ENCODE results near the gene MUC5AC.
"Not testable (repeated sequence)": the region's sequence is repeated elsewhere in the genome, so short reads cannot be mapped to it uniquely, and the experiment has no call there.

MUC5AC gene

GRCh38 chr11:1162491-1163311, 4.9 kb downstream of the MUC5AC start:
- DNase-seq: no peak

- no peak for DNase-seq
Measured at GRCh38 chr11:1163321-1163910, 5.7 kb downstream of the MUC5AC start.

- DNase-seq: no peak
Measured at GRCh38 chr11:1163911-1164735, 6.4 kb downstream of the MUC5AC start.

GRCh38 chr11:1164779-1165255, 7.1 kb downstream of the MUC5AC start:
- DNase-seq: not testable (repeated sequence)

- DNase-seq: no peak
Measured at GRCh38 chr11:1165256-1166041, 7.7 kb downstream of the MUC5AC start.

GRCh38 chr11:1167256-1167655, 9.5 kb downstream of the MUC5AC start:
- no peak for DNase-seq

GRCh38 chr11:1167751-1168231, 10.0 kb downstream of the MUC5AC start:
- DNase-seq: no peak

GRCh38 chr11:1168256-1168655, 10.5 kb downstream of the MUC5AC start:
- no peak for DNase-seq

- no peak for DNase-seq
Measured at GRCh38 chr11:1168721-1169161, 11.0 kb downstream of the MUC5AC start.

- no peak for DNase-seq
Measured at GRCh38 chr11:1171223-1171984, 13.7 kb downstream of the MUC5AC start.

GRCh38 chr11:1171985-1172728, 14.4 kb downstream of the MUC5AC start:
- no peak for DNase-seq

- DNase-seq: no peak
Measured at GRCh38 chr11:1172729-1173117, 15.0 kb downstream of the MUC5AC start.

GRCh38 chr11:1173396-1173795, 15.6 kb downstream of the MUC5AC start:
- not testable (repeated sequence) for DNase-seq

- DNase-seq: no peak
Measured at GRCh38 chr11:1174441-1175370, 17.0 kb downstream of the MUC5AC start.

- DNase-seq: no peak
Measured at GRCh38 chr11:1175461-1176223, 17.9 kb downstream of the MUC5AC start.

GRCh38 chr11:1176224-1177019, 18.7 kb downstream of the MUC5AC start:
- DNase-seq: no peak

GRCh38 chr11:1177020-1177770, 19.4 kb downstream of the MUC5AC start:
- DNase-seq: no peak
